Globus pallidus (tissue), 1 donor: ENCODE data around the gene PAFAH1B1.
"Not testable (repeated sequence)": the region's sequence is repeated elsewhere in the genome, so short reads cannot be mapped to it uniquely, and the experiment has no call there.

Experiments used
- DNase-seq: peaks from one replicate; pipeline ENCODE4 v3.0.0-alpha.2; 2015; ENCODE audit warnings: low spot score

Gene PAFAH1B1

GRCh38 chr17:2594722-2595599 is 1.5 kb downstream of the PAFAH1B1 start:
- peak; percentile 37 for DNase-seq

GRCh38 chr17:2595716-2596115 is 2.3 kb downstream of the PAFAH1B1 start:
- no peak for DNase-seq

DNA sequence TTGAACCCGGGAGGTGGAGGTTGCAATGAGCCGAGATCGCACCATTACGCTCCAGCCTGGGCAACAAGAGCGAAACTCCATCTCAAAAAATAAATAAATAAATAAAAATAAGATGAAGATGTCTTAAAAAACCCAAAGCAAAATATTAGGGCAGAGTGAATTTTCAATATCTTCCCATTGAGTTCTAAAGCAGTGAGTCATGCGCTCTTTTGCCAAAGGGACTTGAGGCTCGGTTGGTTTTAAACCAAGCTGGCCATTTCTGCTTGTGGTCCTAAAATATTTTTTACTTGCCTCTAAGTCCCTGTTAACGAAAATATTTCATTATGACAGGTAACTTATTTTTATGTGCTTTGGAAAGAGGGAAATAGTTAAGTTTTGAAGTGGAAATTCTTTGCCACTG is 4.7 kb downstream of the PAFAH1B1 start:
- DNase-seq, result no peak

- DNase-seq, result no peak
Measured at GRCh38 chr17:2602597-2603017, 9.2 kb downstream of the PAFAH1B1 start.

GRCh38 chr17:2608350-2608913 is 15.0 kb downstream of the PAFAH1B1 start:
- no peak for DNase-seq

GRCh38 chr17:2609091-2609490 is 15.6 kb downstream of the PAFAH1B1 start:
- DNase-seq, result no peak

DNA sequence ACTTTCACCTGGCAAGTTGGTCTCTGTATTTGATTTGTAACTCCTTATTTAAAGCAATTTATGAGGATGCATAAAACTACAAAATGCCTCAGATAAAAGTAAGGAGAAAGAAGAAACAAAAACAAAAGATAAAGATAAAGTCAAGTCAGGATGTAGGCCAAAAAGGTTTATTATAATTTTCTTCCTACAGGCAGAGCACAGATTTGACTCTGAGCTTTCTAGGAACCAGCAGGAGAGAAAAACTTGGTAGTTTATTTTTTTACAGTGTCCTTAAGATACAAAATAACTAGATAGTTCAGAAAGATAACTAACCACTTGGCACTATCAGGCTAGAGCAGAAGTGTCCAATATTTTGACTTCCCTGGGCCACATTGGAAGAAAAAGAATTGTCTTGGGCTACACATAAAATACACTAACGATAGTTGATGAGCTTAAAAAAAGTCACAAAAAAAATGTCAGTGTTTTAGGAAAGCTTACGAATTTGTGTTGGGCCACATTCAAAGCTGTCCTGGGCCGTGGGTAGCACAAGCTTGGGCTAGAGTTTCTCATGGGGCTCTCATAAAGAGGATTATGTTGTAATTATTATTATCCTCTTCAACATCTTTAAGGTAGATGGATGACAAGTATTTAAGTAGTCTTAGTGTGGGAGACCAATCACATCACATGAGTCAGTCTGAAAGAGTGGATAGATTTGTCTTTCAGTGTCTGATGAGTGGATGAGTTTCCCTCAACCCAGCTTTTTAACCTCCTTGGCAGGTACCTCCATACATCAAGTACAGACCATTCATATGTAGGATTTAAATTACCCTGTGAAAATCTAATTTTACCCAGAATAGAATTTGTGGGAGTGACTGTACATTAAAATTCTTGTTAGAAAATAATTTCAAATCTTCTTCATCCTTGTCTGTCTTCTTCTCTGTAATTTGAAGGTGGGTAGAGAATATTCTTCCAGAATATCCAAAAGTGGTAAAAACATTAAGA is 17.0 kb downstream of the PAFAH1B1 start:
- no peak for DNase-seq

DNA sequence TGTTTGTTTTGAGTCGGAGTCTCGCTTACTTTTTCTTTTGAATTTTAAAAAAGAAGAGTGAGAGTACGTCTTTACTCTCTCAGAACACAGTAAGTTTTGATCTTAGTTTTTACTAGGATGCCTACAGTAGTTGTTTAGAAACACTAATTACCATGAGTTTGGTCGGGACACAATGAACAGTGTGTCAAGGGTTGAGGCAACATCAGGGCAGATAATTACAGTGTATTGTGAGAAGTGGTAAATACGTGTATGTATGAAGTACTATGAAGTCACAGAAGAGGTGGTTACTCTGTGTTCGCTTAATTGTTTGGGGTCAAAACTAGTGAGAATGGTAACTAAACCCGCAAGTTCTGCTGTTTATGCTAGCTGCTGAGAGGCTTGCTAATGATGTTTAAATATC is 18.2 kb downstream of the PAFAH1B1 start:
- DNase-seq, result no peak

DNA sequence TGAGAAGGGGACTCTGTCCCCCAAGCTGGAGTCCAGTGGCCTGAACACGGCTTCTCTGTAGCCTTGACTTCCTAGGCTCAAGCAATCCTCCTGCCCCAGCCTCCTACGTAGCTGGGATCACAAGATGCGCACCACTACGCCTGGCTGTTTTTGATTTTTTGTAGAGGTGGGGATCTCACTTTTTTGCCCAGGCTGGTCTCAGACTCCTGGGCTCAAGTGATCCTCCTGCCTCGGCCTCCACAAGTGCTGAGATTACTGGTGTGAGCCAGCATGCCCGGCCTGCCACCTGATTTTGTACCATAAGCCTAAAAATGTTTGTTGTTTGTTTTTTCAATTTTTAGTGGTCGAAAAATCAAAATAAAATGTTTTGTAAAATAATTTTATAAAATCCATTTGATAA is 19.2 kb downstream of the PAFAH1B1 start:
- no peak for DNase-seq

- DNase-seq, result no peak
Measured at GRCh38 chr17:2613089-2613808, 19.8 kb downstream of the PAFAH1B1 start.

- DNase-seq, result no peak
Measured at GRCh38 chr17:2615882-2616281, 22.4 kb downstream of the PAFAH1B1 start.

DNA sequence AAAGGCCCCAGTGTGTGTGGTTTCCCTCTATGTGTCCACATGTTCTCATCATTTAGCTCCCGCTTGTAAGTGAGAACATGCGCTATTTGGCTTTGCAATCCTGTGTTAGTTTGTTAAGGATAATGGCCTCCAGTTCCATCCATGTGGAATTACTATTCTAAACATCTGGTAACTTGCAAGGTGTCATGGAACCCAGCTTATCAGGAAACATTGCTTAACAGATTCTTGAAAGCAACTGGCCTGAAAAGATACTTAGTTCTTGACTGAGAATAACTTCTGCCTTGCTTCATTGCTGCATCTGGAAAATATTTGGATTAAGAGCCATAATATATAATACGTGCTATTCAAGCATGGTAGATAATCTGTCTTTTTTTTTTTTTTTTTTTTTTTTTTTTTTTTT is 27.8 kb downstream of the PAFAH1B1 start:
- DNase-seq, result no peak

DNA sequence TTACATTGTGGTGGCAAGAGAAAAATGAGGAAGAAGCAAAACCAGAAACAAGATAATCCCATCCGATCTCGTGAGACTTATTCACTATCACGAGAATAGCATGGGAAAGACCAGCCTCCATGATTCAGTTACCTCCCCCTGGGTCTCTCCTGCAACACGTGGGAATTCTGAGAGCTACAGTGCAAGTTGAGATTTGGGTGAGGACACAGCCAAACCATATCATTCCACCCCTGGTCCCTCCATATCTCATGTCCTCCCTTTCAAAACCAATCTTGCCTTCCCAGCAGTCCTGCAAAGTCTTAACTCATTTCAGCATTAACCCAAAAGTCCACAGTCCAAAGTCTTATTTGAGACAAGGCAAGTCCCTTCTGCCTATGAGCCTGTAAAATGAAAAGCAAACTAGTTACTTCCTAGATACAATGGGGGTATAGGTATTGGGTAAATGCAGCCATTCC is 28.5 kb downstream of the PAFAH1B1 start:
- not testable (repeated sequence) for DNase-seq

DNA sequence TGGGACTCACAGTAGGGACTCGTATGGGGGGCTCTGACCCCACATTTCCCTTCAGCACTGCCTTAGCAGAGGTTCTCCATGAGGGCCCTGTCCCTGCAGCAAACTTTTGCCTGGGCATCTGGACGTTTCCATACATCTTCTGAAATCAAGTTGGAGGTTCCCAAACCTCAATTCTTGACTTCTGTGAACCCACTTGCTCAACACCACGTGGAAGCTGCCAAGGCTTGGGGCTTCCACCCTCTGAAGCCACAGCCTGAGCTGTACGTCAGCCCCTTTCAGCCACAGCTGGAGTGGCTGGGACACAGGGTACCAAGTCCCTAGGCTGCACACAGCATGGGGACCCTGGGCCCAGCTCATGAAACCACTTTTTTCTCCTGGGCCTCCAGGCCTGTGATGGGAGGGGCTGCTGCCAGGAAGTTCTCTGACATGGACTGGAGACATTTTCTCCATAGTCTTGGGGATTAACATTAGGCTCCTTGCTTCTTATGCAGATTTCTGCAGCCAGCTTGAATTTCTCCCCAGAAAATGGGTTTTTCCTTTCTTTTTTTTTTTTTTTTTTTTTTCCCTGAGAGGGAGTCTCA is 29.4 kb downstream of the PAFAH1B1 start:
- not testable (repeated sequence) for DNase-seq

GRCh38 chr17:2624292-2624731 is 30.9 kb downstream of the PAFAH1B1 start:
- peak; percentile 38 for DNase-seq

DNA sequence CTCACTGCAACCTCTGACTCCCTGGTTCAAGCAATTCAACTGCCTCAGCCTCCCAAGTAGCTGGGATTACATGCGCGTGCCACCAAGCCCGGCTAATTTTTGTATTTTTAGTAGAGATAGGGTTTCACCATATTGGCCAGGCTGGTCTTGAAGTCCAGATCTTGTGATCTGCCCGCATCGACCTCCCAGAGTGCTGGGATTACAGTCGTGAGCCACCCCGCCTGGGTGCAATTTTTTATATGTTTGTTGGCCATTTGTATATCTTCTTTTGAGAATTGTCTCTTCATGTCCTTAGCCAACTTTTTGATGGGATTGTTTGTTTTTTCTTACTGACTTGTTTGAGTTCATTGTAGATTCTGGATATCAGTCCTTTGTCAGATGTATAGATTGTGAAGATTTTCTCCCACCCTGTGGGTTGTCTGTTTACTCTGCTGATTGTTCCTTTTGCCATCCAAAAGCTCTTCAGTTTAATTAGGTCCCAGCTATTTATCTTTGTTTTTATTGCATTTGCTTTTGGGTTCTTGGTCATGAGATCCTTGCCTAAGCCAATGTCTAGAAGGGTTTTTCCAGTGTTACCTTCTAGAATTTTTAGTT is 33.3 kb downstream of the PAFAH1B1 start:
- not testable (repeated sequence) for DNase-seq

- not testable (repeated sequence) for DNase-seq
Measured at GRCh38 chr17:2628922-2629321, 35.5 kb downstream of the PAFAH1B1 start.

GRCh38 chr17:2631211-2631610 is 37.8 kb downstream of the PAFAH1B1 start:
- DNase-seq, result peak; percentile 14

DNA sequence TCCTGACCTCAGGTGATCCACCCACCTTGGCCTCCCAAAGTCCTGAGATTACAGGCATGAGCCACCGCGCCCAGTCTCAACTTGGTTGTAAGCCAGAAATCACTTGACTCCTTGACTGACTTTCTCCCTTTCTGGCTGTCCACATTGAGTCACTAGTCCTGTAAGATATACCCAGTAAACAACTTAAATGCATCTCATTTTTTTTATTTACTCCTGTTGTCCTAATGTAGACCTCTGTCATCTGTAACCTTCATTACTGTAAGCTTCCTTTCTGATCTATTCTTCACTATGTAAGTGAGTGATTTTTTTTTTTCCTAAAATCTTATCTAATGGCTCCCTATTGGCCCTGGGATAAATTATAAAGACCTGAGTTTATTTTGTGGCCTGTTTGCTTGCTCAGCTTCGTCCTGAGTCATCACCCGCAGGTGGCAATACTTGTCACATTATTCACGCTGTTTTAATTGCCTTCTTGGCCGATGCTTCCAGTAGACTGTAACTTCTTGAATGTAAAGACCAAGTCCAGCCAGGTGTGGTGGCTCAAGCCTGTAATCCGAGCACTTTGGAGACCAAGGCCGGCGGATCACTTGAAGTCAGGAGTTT is 41.0 kb downstream of the PAFAH1B1 start:
- no peak for DNase-seq

DNA sequence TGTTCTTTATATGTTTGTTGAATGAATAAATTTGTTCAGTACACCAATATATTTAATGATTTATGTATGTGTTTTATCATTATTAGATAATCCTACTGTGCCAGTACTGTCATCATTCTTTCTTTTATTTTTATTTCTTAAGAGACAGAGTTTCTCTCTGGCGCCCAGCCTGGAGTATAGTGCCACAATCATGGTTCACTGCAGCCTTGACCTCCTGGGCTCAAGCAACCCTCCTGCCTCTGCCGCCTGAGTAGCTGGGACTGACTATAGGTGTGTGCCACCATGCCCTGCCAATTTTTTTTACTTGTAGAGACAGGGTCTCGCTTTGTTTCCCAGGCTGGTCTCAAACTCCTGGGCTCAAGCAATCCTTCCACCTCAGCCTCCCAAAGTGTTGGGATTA is 41.8 kb downstream of the PAFAH1B1 start:
- DNase-seq, result no peak
